Astrocyte (in vitro differentiated cells and primary cell): ENCODE measurements around the gene SCN2A. TPM values are rescaled to one million over a fixed set of nuclear protein-coding genes. Genes with fewer than 3 reads are reported as not detected.

Source experiments
- DNase-seq: peaks from one replicate; pipeline ENCODE4 v3.0.0-alpha.2; 2010; ENCODE audit warnings: low read depth
- FAIRE-seq: peaks from 2 replicates; lab custom pipeline; 2011; peaks lifted over from hg19 to GRCh38; lab: Jason Lieb, UNC
- H2AFZ ChIP-seq: 2 replicates; pipeline ENCODE4 v1.6.0; 2012; ENCODE audit warnings: low read depth, low read length, inconsistent platforms
- H3K27ac ChIP-seq: 2 replicates; pipeline ENCODE4 v1.5.1; 2011; ENCODE audit warnings: low read depth, low read length, inconsistent platforms
- H3K27me3 ChIP-seq: 2 replicates; pipeline ENCODE4 v1.6.0; 2011; ENCODE audit warnings: low read length, inconsistent platforms; ENCODE audit not compliant: insufficient read depth
- H3K36me3 ChIP-seq: 2 replicates; pipeline ENCODE4 v1.5.1; 2011; ENCODE audit warnings: low read length, inconsistent platforms; ENCODE audit not compliant: insufficient read depth
- H3K4me1 ChIP-seq: 2 replicates; pipeline ENCODE4 v1.5.1; 2011; ENCODE audit warnings: low read length, inconsistent platforms; ENCODE audit not compliant: insufficient read depth
- H3K4me2 ChIP-seq: 2 replicates; pipeline ENCODE4 v1.6.0; 2012; ENCODE audit warnings: low read length, inconsistent platforms
- H3K4me3 ChIP-seq: 2 replicates; pipeline ENCODE4 v1.5.1; 2011; ENCODE audit warnings: low read depth, mild to moderate bottlenecking, low read length, inconsistent platforms; ENCODE audit not compliant: insufficient read depth
- H3K79me2 ChIP-seq: 2 replicates; pipeline ENCODE4 v1.6.0; 2012; ENCODE audit warnings: mild to moderate bottlenecking, low read length, inconsistent platforms; ENCODE audit not compliant: insufficient read depth
- H3K9ac ChIP-seq: 2 replicates; pipeline ENCODE4 v1.6.0; 2012; ENCODE audit warnings: mild to moderate bottlenecking, low read length, inconsistent platforms
- H3K9me3 ChIP-seq: 2 replicates; pipeline ENCODE4 v1.5.1; 2012; ENCODE audit warnings: low read depth, mild to moderate bottlenecking, low read length, inconsistent platforms; ENCODE audit not compliant: insufficient read depth
- H4K20me1 ChIP-seq: 2 replicates; pipeline ENCODE4 v1.6.0; 2012; ENCODE audit warnings: low read length, inconsistent platforms; ENCODE audit not compliant: insufficient read depth
- H3K27ac Mint-ChIP-seq: one replicate; pipeline ENCODE4 v1.8.0; 2021; ENCODE audit warnings: mild to moderate bottlenecking, mixed read lengths; ENCODE audit not compliant: unreplicated experiment
- H3K27me3 Mint-ChIP-seq: one replicate; pipeline ENCODE4 v1.8.0; 2021; ENCODE audit warnings: low read depth, mixed read lengths; ENCODE audit not compliant: unreplicated experiment
- H3K36me3 Mint-ChIP-seq: one replicate; pipeline ENCODE4 v1.8.0; 2021; ENCODE audit warnings: low read depth, mixed read lengths; ENCODE audit not compliant: unreplicated experiment
- H3K4me1 Mint-ChIP-seq: one replicate; pipeline ENCODE4 v1.8.0; 2021; ENCODE audit warnings: low read depth, mixed read lengths; ENCODE audit not compliant: unreplicated experiment
- H3K4me3 Mint-ChIP-seq: one replicate; pipeline ENCODE4 v1.8.0; 2021; ENCODE audit warnings: mild to moderate bottlenecking, moderate library complexity, mixed read lengths; ENCODE audit not compliant: unreplicated experiment
- H3K9me3 Mint-ChIP-seq: one replicate; pipeline ENCODE4 v1.8.0; 2021; ENCODE audit warnings: mild to moderate bottlenecking, mixed read lengths; ENCODE audit not compliant: unreplicated experiment
- CTCF ChIP-seq: IDR thresholded peaks from 2 replicates; pipeline ENCODE4 v1.5.1; 2011; ENCODE audit warnings: low read depth, mild to moderate bottlenecking, inconsistent platforms, low read length, moderate library complexity; ENCODE audit not compliant: insufficient read depth
- EZH2 ChIP-seq: IDR thresholded peaks from 2 replicates; pipeline ENCODE4 v1.6.1; 2012; ENCODE audit warnings: mild to moderate bottlenecking, low read length, inconsistent platforms; ENCODE audit not compliant: insufficient read depth
- total RNA-seq: library from RNA; stranded (reverse); gene quantifications from 2 replicates; pipeline ENCODE4 v1.2.1, GENCODE V29; 2021

The SCN2A gene
- total RNA-seq, 1 donor from 2014 or later = 7.5 TPM

- H2AFZ ChIP-seq = no peak overlapping the region
- no peaks in the 10 kb centered on the region for H4K20me1 ChIP-seq
- DNase-seq = no peak
- FAIRE-seq = no peak
- H3K36me3 Mint-ChIP-seq = no peaks in the 10 kb centered on the region
- H3K27ac ChIP-seq = no peak overlapping the region
- H3K27me3 ChIP-seq = no peaks in the 10 kb centered on the region
- no peak overlapping the region for H3K4me3 ChIP-seq
- H3K4me3 Mint-ChIP-seq = no peak overlapping the region
- no peak overlapping the region for H3K4me2 ChIP-seq
- H3K79me2 ChIP-seq = no peaks in the 10 kb centered on the region
- no peaks in the 10 kb centered on the region for H3K9me3 ChIP-seq
- no peaks in the 10 kb centered on the region for H3K36me3 ChIP-seq
- no peaks in the 10 kb centered on the region for H3K4me1 Mint-ChIP-seq
- H3K9ac ChIP-seq = no peak overlapping the region
- TF ChIP-seq CTCF (no peak), EZH2 (no peak)
- no peak overlapping the region for H3K27ac Mint-ChIP-seq
- H3K4me1 ChIP-seq = no peaks in the 10 kb centered on the region
- H3K27me3 Mint-ChIP-seq = no peaks in the 10 kb centered on the region
- peaks cover 2% of the 10 kb centered on the region for H3K9me3 Mint-ChIP-seq
Observed at GRCh38 chr2:165275932-165276331, 36.7 kb downstream of the SCN2A start.

- Histone ChIP-seq H3K9me3 (no peaks in the 10 kb centered on the region), H3K79me2 (no peaks in the 10 kb centered on the region), H3K9ac (no peak overlapping the region), H3K4me2 (no peak overlapping the region), H3K36me3 (no peaks in the 10 kb centered on the region), H3K4me3 (no peak overlapping the region), H3K27ac (no peak overlapping the region), H2AFZ (no peak overlapping the region), H3K27me3 (no peaks in the 10 kb centered on the region), H3K4me1 (no peaks in the 10 kb centered on the region), H4K20me1 (no peaks in the 10 kb centered on the region)
- DNase-seq (peak; percentile 51), FAIRE-seq (no peak)
- Mint-ChIP-seq H3K36me3 (no peaks in the 10 kb centered on the region), H3K27me3 (no peaks in the 10 kb centered on the region), H3K4me3 (no peak overlapping the region), H3K9me3 (peaks cover 2% of the 10 kb centered on the region), H3K27ac (no peak overlapping the region), H3K4me1 (peaks cover 3% of the 10 kb centered on the region)
- TF ChIP-seq CTCF = no peak
- TF ChIP-seq EZH2 = no peak
Observed at GRCh38 chr2:165277295-165277694, 38.1 kb downstream of the SCN2A start.

- H3K4me1 Mint-ChIP-seq = peaks cover 3% of the 10 kb centered on the region
- FAIRE-seq = no peak
- H3K4me3 Mint-ChIP-seq = no peak overlapping the region
- no peaks in the 10 kb centered on the region for H3K27me3 Mint-ChIP-seq
- no peaks in the 10 kb centered on the region for H4K20me1 ChIP-seq
- no peak for DNase-seq
- H3K79me2 ChIP-seq = no peaks in the 10 kb centered on the region
- no peak overlapping the region for H3K4me3 ChIP-seq
- no peak overlapping the region for H3K27ac ChIP-seq
- no peak overlapping the region for H2AFZ ChIP-seq
- no peaks in the 10 kb centered on the region for H3K36me3 Mint-ChIP-seq
- no peaks in the 10 kb centered on the region for H3K36me3 ChIP-seq
- no peaks in the 10 kb centered on the region for H3K9me3 ChIP-seq
- no peak for TF ChIP-seq EZH2
- no peak for TF ChIP-seq CTCF
- no peaks in the 10 kb centered on the region for H3K27me3 ChIP-seq
- no peak overlapping the region for H3K4me2 ChIP-seq
- H3K27ac Mint-ChIP-seq = no peak overlapping the region
- H3K9me3 Mint-ChIP-seq = peaks cover 2% of the 10 kb centered on the region
- H3K4me1 ChIP-seq = no peaks in the 10 kb centered on the region
- no peak overlapping the region for H3K9ac ChIP-seq
Observed at GRCh38 chr2:165277860-165278656, 38.8 kb downstream of the SCN2A start.
